ENCODE results near the gene DBET.
"Not testable (repeated sequence)": the region's sequence is repeated elsewhere in the genome, so short reads cannot be mapped to it uniquely, and the experiment has no call there.

Gene DBET

GRCh38 chr4:190049378-190050239, 14.7 kb upstream of the DBET start:
- not testable (repeated sequence) for DNase-seq (ENCODE audit: low spot score)

GRCh38 chr4:190058997-190059396, 5.3 kb upstream of the DBET start:
- DNase-seq (ENCODE audit: low spot score) = not testable (repeated sequence)

GRCh38 chr4:190064805-190065204, 503 bp downstream of the DBET start:
- not testable (repeated sequence) for DNase-seq (ENCODE audit: low spot score)

- not testable (repeated sequence) for DNase-seq (ENCODE audit: low spot score)
These were observed 4.0 kb downstream of the DBET start for GRCh38 chr4:190068351-190068750.

- DNase-seq (ENCODE audit: low spot score) = not testable (repeated sequence)
These were observed 28.8 kb downstream of the DBET start for GRCh38 chr4:190093052-190093451.

GRCh38 chr4:190094031-190094430, 29.7 kb downstream of the DBET start:
- not testable (repeated sequence) for DNase-seq (ENCODE audit: low spot score)

- not testable (repeated sequence) for DNase-seq (ENCODE audit: low spot score)
These were observed 31.0 kb downstream of the DBET start for GRCh38 chr4:190095335-190095734.

- not testable (repeated sequence) for DNase-seq (ENCODE audit: low spot score)
These were observed 35.3 kb downstream of the DBET start for GRCh38 chr4:190099605-190100004.

GRCh38 chr4:190101525-190101924, 37.2 kb downstream of the DBET start:
- DNase-seq (ENCODE audit: low spot score) = not testable (repeated sequence)

- DNase-seq (ENCODE audit: low spot score) = peak; percentile 37
These were observed 41.9 kb downstream of the DBET start for GRCh38 chr4:190106191-190106590.

GRCh38 chr4:190106611-190107480, 42.5 kb downstream of the DBET start:
- peak; percentile 55 for DNase-seq (ENCODE audit: low spot score)

- peak; percentile 42 for DNase-seq (ENCODE audit: low spot score)
These were observed 43.6 kb downstream of the DBET start for GRCh38 chr4:190107766-190108485.

- peak; percentile 64 for DNase-seq (ENCODE audit: low spot score)
These were observed 44.5 kb downstream of the DBET start for GRCh38 chr4:190108756-190109155.

- peak; percentile 25 for DNase-seq (ENCODE audit: low spot score)
These were observed 45.2 kb downstream of the DBET start for GRCh38 chr4:190109390-190110011.

GRCh38 chr4:190110033-190110432, 45.7 kb downstream of the DBET start:
- DNase-seq (ENCODE audit: low spot score) = not testable (repeated sequence)

GRCh38 chr4:190110570-190111295, 46.4 kb downstream of the DBET start:
- DNase-seq (ENCODE audit: low spot score) = not testable (repeated sequence)

- DNase-seq (ENCODE audit: low spot score) = not testable (repeated sequence)
These were observed 48.6 kb downstream of the DBET start for GRCh38 chr4:190112879-190113278.

GRCh38 chr4:190114991-190115390, 50.7 kb downstream of the DBET start:
- DNase-seq (ENCODE audit: low spot score) = not testable (repeated sequence)

Data from left forelimb (tissue), 1 donor.